ENCODE data around the gene SLC66A1.

- TF ChIP-seq CTCF (IDR thresholded peaks at IDR 0.05) (no peak), POLR2A (IDR thresholded peaks at IDR 0.05) (no peak), POLR2AphosphoS5 (IDR thresholded peaks at IDR 0.05) (no peak)
Measured at GRCh38 chr1:19333587-19334354, 21.6 kb downstream of the SLC66A1 start.

Data from prostate gland (tissue), 2 donors.